Stimulated activated CD8-positive, alpha-beta memory T cell treated with anti-CD3 and anti-CD28 coated beads, Interleukin-4, amount 100 ng/mL, for 1 hour (primary cell): ENCODE results near the gene NFE2L3.
"Not testable (repeated sequence)": the region's sequence is repeated elsewhere in the genome, so short reads cannot be mapped to it uniquely, and the experiment has no call there.

ENCODE experiments used
- DNase-seq, 2 donors: peaks; one replicate each; pipeline ENCODE4 v3.0.0-alpha.2; 2020; ENCODE audit warnings: low read depth in 2 of 2, low spot score in 1 of 2

NFE2L3 gene

GRCh38 chr7:26145238-26145637, 6.8 kb upstream of the NFE2L3 start:
- no peak for DNase-seq

GRCh38 chr7:26147030-26147429, 5.0 kb upstream of the NFE2L3 start:
- no peak for DNase-seq

- not testable (repeated sequence) for DNase-seq
These were observed 4.2 kb upstream of the NFE2L3 start for GRCh38 chr7:26147646-26148306.

GRCh38 chr7:26148307-26148700, 3.7 kb upstream of the NFE2L3 start:
- not testable (repeated sequence) for DNase-seq

GRCh38 chr7:26149391-26149977, 2.5 kb upstream of the NFE2L3 start:
- DNase-seq = no peak

GRCh38 chr7:26151096-26151495, 902 bp upstream of the NFE2L3 start:
- DNase-seq = no peak

GRCh38 chr7:26151650-26151952, 397 bp upstream of the NFE2L3 start:
- no peak for DNase-seq

GRCh38 chr7:26152782-26153240, 813 bp downstream of the NFE2L3 start:
- DNase-seq = not testable (repeated sequence)

GRCh38 chr7:26153241-26153822, 1.3 kb downstream of the NFE2L3 start:
- no peak for DNase-seq

GRCh38 chr7:26153823-26154783, 2.1 kb downstream of the NFE2L3 start:
- no peak for DNase-seq

GRCh38 chr7:26155531-26156375, 3.8 kb downstream of the NFE2L3 start:
- no peak for DNase-seq

- no peak for DNase-seq
These were observed 4.7 kb downstream of the NFE2L3 start for GRCh38 chr7:26156451-26157420.

- no peak for DNase-seq
These were observed 5.6 kb downstream of the NFE2L3 start for GRCh38 chr7:26157520-26158105.

- no peak for DNase-seq
These were observed 7.2 kb downstream of the NFE2L3 start for GRCh38 chr7:26159243-26159642.

GRCh38 chr7:26160896-26161295, 8.9 kb downstream of the NFE2L3 start:
- DNase-seq = no peak

GRCh38 chr7:26162431-26162830, 10.4 kb downstream of the NFE2L3 start:
- no peak for DNase-seq

GRCh38 chr7:26163804-26164203, 11.8 kb downstream of the NFE2L3 start:
- not testable (repeated sequence) for DNase-seq

- no peak for DNase-seq
These were observed 14.1 kb downstream of the NFE2L3 start for GRCh38 chr7:26165950-26166683.
